Brain pericyte (primary cell): ENCODE data around the gene GALNT17.
A peak's percentile ranks its signal among the peaks of the same experiment; 100 is the strongest.

Experiments used
- DNase-seq: peaks from one replicate; pipeline ENCODE4 v3.0.0-alpha.2; 2012; ENCODE audit warnings: low read depth, low spot score

GALNT17 gene

GRCh38 chr7:71453630-71454029 lies 321.7 kb downstream of the GALNT17 start:
- no peak for DNase-seq

- no peak for DNase-seq
These were observed 323.0 kb downstream of the GALNT17 start for GRCh38 chr7:71454981-71455380.

- no peak for DNase-seq
These were observed 325.1 kb downstream of the GALNT17 start for GRCh38 chr7:71457021-71457420.

- DNase-seq = no peak
These were observed 326.1 kb downstream of the GALNT17 start for GRCh38 chr7:71457846-71458590.

GRCh38 chr7:71459132-71459531 lies 327.2 kb downstream of the GALNT17 start:
- DNase-seq = no peak

- DNase-seq = no peak
These were observed 329.6 kb downstream of the GALNT17 start for GRCh38 chr7:71461572-71461971.

- DNase-seq = no peak
These were observed 333.8 kb downstream of the GALNT17 start for GRCh38 chr7:71465741-71466189.

GRCh38 chr7:71466448-71467145 lies 334.7 kb downstream of the GALNT17 start:
- DNase-seq = no peak

GRCh38 chr7:71470326-71470725 lies 338.4 kb downstream of the GALNT17 start:
- no peak for DNase-seq

- DNase-seq = no peak
These were observed 338.9 kb downstream of the GALNT17 start for GRCh38 chr7:71470830-71471229.

- DNase-seq = no peak
These were observed 341.0 kb downstream of the GALNT17 start for GRCh38 chr7:71472962-71473361.

- DNase-seq = no peak
These were observed 341.5 kb downstream of the GALNT17 start for GRCh38 chr7:71473366-71473967.

GRCh38 chr7:71477441-71477840 lies 345.5 kb downstream of the GALNT17 start:
- no peak for DNase-seq

- DNase-seq = no peak
These were observed 347.3 kb downstream of the GALNT17 start for GRCh38 chr7:71479231-71479630.

GRCh38 chr7:71480791-71481190 lies 348.8 kb downstream of the GALNT17 start:
- no peak for DNase-seq

GRCh38 chr7:71482284-71482683 lies 350.3 kb downstream of the GALNT17 start:
- no peak for DNase-seq

GRCh38 chr7:71484380-71484779 lies 352.4 kb downstream of the GALNT17 start:
- DNase-seq = no peak

- DNase-seq = no peak
These were observed 353.6 kb downstream of the GALNT17 start for GRCh38 chr7:71485586-71485985.

GRCh38 chr7:71486414-71486813 lies 354.5 kb downstream of the GALNT17 start:
- no peak for DNase-seq

GRCh38 chr7:71486856-71487628 lies 355.1 kb downstream of the GALNT17 start:
- DNase-seq = peak; percentile 61

- no peak for DNase-seq
These were observed 356.4 kb downstream of the GALNT17 start for GRCh38 chr7:71488308-71488707.

- DNase-seq = no peak
These were observed 359.4 kb downstream of the GALNT17 start for GRCh38 chr7:71491336-71491735.
